Activated CD8-positive, alpha-beta memory T cell treated with anti-CD3 and anti-CD28 coated beads, Interleukin-2, amount 50 U/mL, for 24 hours (primary cell): ENCODE measurements around the gene DHRS4L2.
"Not testable (repeated sequence)": the region's sequence is repeated elsewhere in the genome, so short reads cannot be mapped to it uniquely, and the experiment has no call there.

ENCODE experiments used
- DNase-seq: peaks from one replicate; pipeline ENCODE4 v3.0.0-alpha.2; 2020; ENCODE audit errors: extremely low read depth

The DHRS4L2 gene

GRCh38 chr14:24018978-24019377 is 30.2 kb downstream of the DHRS4L2 start:
- DNase-seq: not testable (repeated sequence)

GRCh38 chr14:24019944-24020343 is 31.2 kb downstream of the DHRS4L2 start:
- not testable (repeated sequence) for DNase-seq

DNA sequence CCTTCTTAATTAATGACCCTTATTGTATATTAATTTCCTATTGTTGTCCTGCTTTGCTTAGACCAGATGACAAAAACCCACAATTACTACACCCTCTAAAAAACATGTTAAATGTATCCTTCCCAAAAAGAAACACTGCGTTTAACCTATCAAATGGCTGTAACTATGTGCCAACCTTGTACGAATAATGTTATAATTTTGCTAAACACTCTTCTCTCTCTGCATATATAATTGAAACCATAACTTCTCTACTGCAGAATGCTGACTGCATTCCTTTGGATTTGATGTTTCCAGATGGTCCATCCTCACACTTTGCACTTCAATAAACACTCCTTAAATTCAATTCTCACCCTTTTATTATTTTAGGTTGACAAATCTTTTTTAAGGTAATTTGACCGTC is 31.8 kb downstream of the DHRS4L2 start:
- DNase-seq: not testable (repeated sequence)

DNA sequence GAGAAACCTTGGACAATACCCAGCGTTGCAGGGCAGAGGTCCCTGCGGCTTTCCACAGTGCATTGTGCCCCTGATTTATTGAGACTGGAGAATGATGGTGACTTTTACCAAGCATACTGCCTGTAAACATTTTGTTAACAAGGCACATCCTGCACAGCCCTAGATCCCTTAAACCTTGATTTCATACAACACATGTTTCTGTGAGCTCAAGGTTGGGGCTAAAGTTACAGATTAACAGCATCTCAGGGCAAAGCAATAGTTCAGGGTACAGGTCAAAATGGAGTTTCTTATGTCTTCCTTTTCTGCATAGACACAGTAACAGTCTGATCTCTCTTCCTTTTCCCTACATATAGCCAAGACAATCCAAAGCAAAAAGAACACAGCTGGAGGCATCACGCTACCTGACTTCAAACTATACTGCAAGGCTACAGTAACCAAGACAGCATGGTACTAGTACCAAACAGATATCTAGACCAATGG is 36.2 kb downstream of the DHRS4L2 start:
- DNase-seq: not testable (repeated sequence)

DNA sequence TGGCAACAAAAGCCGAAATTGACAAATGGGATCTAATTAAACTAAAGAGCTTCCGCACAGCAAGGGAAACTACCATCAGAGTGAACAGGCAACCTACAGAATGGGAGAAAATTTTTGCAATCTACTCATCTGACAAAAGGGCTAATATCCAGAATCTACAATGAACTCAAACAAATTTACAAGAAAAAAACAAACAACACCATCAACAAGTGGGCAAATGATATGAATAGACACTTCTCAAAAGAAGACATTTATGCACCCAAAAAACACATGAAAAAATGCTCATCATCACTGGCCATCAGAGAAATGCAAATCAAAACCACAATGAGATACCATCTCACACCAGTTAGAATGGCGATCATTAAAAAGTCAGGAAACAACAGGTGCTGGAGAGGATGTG is 41.0 kb downstream of the DHRS4L2 start:
- DNase-seq: not testable (repeated sequence)

GRCh38 chr14:24031331-24031730 is 42.6 kb downstream of the DHRS4L2 start:
- not testable (repeated sequence) for DNase-seq

DNA sequence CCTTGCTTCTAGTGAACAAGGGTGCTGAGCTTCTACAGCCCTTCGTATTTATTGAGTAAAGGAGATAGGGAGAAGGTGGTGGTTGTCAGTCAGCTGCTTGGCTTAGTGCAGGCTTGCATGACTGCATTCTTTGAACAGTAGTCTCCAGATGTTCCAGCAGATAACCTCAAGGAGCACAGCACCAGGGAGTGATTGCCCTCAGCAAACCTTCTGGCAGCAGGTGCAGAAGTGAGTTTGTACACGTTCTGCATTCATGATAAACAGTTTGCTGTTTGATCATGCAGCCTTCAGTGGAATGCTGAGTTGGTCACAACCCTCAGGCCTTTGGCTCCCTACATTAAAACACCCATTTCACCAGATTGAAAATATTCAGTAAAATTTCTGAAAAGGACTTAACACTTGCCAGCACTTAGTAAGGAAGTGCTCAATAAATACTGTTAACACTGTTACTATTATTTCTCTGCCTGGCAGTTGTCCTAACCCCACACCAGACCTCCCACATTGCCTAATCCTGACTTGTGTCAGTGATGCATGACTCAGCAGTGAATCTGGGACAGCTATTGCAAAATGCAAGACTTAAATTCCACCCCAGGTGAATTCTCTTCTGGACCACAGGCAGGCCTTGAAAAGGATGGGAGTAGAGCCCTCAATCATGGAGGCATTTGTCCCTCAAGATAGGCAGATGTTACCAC is 44.1 kb downstream of the DHRS4L2 start:
- no peak for DNase-seq

DNA sequence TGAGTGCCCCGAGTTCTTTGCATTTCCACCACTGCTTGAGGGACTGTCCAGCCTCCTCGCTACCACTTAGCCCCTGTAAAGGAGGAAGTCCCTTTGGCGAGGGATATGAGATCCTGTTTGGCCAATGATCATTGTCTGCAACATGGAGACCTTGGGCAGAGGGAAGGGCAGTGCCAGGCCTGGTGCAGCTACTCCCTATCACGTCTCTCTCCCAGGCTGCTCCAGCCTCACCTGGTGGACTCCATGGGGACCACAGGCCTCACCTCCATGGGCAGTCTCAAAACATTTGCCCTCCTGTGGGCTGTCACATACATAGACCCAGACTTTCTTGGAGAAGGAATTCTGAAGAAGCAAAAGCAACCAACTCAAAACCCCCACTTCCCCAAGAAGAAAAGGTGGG is 47.0 kb downstream of the DHRS4L2 start:
- not testable (repeated sequence) for DNase-seq

- DNase-seq: peak; percentile 15
These were observed 47.6 kb downstream of the DHRS4L2 start for GRCh38 chr14:24036169-24036962.

- not testable (repeated sequence) for DNase-seq
These were observed 48.4 kb downstream of the DHRS4L2 start for GRCh38 chr14:24036963-24037657.

GRCh38 chr14:24037658-24038037 is 48.9 kb downstream of the DHRS4L2 start:
- no peak for DNase-seq

- no peak for DNase-seq
These were observed 50.0 kb downstream of the DHRS4L2 start for GRCh38 chr14:24038686-24039085.

DNA sequence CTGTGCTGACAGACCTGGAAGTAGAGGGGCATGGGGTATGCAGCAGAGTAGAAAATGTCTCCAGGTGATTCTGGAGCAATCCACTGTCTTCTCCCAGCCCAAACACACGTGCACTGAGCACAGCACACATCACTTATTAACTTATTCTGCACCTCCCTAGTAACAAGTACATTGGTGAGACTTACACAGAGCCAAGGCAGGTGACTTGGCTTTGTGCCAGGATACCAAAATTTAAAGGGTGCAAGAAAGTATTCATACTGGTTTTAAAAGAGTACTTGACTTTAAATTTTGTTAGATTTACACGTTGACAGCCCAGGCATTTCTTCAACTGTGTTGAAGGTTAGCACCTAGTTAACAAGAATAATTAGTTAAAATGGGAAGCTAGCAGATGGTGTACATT is 52.0 kb downstream of the DHRS4L2 start:
- DNase-seq: no peak

GRCh38 chr14:24042746-24043145 is 54.0 kb downstream of the DHRS4L2 start:
- DNase-seq: no peak

DNA sequence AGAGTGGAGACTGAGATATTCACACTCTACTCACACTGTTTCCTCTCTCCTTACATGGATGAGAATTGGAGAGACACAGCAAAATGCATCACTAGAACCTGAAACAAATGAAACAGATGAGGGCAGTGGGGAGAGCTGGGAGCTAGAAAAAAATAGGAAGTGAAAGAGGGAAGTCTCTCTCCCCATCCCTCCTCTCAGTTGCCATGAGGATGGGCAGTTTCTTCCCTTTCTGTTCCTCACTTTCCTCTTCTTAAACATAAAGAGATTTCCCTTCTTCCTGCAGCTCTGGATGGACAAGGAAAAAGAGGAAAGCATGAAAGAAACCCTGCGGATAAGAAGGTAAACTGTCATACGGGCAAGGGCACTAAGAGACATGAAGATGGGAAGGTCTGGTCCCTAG is 60.3 kb downstream of the DHRS4L2 start:
- DNase-seq: not testable (repeated sequence)

DNA sequence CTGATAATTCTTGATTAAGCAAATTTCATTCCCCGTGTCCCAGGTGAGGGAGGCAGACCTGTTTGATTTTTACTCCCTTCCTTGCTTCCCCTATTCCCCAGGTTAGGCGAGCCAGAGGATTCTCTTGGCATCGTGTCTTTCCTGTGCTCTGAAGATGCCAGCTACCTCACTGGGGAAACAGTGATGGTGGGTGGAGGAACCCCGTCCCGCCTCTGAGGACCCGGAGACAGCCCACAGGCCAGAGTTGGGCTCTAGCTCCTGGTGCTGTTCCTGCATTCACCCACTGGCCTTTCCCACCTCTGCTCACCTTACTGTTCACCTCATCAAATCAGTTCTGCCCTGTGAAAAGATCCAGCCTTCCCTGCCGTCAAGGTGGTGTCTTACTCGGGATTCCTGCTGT is 62.0 kb downstream of the DHRS4L2 start:
- DNase-seq: not testable (repeated sequence)

DNA sequence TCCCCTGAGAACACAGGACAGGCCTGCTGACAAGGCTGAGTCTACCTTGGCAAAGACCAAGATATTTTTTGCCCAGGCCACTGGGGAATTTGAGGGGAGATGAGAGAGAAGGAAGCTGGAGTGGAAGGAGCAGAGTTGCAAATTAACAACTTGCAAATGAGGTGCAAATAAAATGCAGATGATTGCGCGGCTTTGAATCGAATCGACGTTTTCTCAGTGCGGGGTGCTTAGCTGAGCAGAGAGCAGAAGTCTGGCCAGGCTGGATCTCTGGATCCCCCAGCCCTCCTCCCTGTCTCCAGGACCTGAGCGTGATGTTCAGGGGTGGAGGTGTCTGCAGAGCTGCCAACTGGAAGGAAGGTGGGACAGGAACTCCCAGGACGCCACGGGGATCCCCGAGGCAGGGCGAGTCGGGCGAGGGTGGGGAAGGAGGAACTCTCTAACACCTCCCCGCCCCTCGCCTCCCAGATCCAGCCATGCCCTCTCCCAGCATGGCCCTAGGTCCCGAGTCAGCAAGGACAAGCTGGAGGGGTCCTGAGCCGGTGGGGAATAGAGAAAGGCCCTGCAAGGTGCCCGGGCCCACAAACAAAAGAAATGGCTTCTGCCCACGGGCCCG is 62.6 kb downstream of the DHRS4L2 start:
- DNase-seq: no peak

DNA sequence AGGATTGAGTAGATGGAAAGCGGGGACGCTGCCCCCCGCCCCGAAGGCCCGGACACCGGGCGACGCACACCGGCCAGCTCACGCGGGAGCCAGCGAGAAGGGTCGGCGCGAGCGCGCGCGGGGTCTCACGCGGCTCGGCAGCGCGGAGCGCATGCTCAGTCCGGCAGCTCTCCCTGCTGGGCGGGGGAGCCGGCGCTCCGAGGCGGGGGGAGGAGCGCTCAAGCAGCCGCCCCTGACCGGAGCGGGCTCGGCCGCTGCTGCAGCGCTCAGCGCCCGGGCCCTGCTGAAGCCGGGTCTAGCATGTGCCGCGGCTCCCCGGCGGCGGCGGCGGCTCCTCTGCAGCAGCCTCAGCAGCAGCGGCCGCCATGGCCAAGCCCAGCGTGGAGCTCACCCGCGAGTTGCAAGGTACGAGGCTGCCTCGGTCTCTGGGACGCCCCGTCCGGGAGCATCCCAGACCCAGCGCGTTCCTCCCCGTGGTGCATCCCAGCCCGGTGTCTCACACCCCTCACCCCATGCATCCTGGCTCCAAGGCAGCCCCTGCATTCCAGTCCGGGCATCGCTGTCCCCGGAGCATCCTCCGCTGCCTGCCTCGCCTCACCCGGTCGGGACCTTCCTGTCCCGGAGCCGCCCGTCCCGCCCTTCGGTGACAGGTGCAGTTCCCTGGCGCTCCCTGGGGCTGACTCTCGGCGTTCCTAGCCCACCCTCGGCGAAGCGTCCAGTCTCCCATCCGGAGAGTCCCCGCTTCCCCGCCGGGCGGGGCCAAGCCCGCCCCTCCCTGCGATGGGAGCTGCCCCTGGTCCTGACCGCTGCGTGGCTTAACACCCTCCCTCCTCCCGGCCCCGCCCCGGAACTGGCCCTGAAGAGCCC is 63.3 kb downstream of the DHRS4L2 start, which contains the start of gene CARMIL3:
Gene CARMIL3, plus strand, starts transcription at position 221 of the 867 bp plus-strand sequence. Its CDS starts 145 bp downstream, at position 366.
- DNase-seq: no peak

GRCh38 chr14:24052656-24053547 is 64.2 kb downstream of the DHRS4L2 start:
- DNase-seq: peak; percentile 45
